Left lobe of liver (tissue), 2 donors: ENCODE results near the gene INHBB. TPM values are rescaled to one million over a fixed set of nuclear protein-coding genes. Genes with fewer than 3 reads are reported as not detected.
A peak's percentile ranks its signal among the peaks of the same experiment; 100 is the strongest.
"Not testable (repeated sequence)": the region's sequence is repeated elsewhere in the genome, so short reads cannot be mapped to it uniquely, and the experiment has no call there.

Source experiments
- ATAC-seq: fragments of 200-7000 bp; cut with Tn5 transposase; one replicate; pipeline ENCODE4 v1.9.1; 2020; ENCODE audit warnings: mild to moderate bottlenecking, moderate library complexity
- DNase-seq: peaks from one replicate; pipeline ENCODE4 v3.0.0-alpha.2; 2020; ENCODE audit warnings: low spot score
- total RNA-seq: library from RNA; stranded (reverse); gene quantifications from one replicate; pipeline ENCODE4 v1.2.1, GENCODE V29; 2021
- donor health status: DM: no; HTN: no; CAD: no; lungs with moderate emphysema.
- donor health status: DM: no; HTN: yes; CAD: no.

The INHBB gene
- total RNA-seq, 1 donor from 2014 or later = 6.3 TPM

DNA sequence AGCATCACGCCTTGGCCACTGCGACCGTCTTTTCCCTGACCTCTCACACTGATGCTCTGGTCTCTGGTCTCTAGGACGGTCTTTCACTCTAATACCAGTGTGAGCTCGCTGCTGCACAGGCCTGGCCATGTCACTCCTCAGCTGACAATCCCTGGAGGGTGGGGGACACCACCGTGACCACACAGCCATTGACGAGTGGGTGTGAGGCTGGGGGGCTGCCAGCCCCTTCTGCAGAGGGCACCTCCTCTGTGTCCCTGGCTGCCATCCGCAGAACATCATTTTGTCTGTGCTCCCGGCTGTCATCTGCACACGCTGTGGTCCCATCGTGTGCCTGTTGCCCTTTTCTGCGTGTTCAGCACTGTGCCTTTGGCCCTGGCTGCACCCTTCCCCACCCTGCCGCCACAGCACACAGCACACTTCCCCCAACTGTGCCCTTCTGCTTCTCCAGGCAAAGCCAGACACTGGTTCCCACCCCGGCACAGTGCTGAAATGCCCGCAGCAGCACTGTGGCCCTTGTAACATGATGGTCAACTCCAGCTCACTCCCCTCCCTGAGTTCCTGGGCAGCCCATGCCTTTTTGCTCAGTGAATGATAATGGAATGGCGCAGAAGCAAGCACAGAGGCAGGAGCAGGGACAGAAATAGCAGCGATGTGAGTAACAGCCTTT is 30.4 kb upstream of the INHBB start:
- no peak for ATAC-seq
- DNase-seq = no peak

DNA sequence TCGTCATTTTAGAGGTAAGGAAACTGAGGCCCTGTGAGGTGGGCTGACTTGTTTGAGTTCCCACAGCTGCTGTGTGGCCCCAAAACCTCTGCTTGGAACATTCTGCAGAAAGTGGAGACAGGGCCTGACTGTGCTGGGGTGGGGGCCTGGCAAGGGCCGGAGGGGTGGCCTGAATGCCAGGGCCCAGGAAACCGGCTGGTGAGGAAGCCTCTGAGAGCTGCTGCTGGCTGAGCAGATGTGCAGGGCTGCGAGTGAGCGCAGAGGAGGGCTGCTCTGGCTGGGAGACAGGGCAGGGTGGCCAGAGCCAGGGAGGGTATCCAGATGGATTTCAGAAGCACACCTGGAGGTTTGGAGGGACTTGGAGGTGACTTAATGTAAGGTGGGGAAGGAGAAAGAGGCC is 29.9 kb upstream of the INHBB start:
- no peak for ATAC-seq
- no peak for DNase-seq

DNA sequence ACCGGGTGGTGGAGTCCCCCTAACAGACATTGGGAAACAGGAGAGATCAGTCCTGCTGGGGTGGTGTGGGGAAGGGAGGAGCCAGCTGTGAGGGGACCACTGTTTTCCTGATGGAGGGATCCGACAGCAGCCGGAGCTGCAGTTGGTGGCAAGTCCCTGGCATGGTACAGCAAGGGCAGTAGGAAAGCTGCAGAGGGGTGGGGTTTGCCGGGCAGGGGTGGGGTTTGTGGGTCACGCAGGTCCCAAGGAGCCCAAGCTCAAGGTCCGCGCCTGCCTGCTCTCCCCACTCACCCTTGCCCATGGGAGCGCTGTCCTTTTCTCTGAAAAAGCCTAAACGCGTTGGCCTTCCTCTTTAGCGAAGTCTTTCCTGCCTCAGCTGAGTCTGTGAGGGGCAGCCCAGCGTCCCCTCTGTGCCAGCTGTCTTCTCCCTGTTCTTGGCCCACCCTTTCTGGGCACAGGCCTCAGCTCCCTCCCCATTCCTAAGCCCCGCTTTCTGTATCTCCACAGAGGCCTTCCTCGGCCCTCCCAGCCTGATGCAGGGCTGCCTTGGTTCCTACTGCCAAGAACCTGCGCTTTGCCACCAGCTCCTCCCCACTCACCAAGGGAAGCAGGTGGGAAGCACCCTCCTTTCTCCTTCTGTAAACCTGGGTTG is 29.3 kb upstream of the INHBB start:
- no peak for DNase-seq

DNA sequence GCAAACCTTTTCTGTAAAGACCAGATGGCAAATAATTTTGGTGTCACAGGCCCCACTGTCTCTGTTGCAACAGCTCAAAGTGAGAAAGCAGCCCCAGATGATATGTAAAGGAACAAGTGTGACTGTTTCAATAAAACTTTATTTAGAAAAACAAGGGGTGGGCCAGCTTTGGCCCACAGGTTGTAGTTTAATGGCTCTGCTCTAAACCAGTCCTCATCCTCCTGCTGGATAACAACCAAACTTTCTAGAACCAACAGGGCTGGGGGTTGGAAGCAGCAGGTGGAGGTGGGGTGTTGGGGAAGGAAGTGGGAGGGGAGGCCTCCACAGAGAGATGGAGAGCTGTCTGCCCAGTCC is 28.8 kb upstream of the INHBB start:
- DNase-seq (no peak), ATAC-seq (no peak)

More for the DNA sequence above, 29.3 kb upstream of the INHBB start:
- no peak for ATAC-seq

DNA sequence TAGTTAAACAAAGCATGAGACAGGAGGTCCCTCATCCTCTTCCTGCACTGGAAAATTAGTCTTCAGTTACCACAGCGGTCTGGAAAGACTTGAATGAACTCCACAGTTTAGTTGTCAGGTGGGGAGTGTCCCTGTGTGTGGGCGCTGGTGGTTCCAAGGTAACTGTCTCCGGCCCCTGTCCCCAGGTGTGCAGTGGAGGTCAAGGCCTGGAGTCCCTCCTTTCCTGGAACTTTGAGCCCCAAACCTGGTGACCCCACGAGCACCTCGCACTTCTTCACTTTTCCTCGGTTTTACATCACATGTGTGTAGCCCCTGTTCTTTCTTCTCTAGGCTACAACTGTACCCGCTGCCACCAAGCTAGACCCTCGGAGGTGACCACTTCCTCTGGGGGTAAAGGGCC is 28.0 kb upstream of the INHBB start:
- ATAC-seq = no peak
- no peak for DNase-seq

GRCh38 chr2:120318626-120319025 is 27.3 kb upstream of the INHBB start:
- DNase-seq (no peak), ATAC-seq (no peak)

- no peak for ATAC-seq
- DNase-seq = no peak
These were observed 26.8 kb upstream of the INHBB start for GRCh38 chr2:120319123-120319522.

DNA sequence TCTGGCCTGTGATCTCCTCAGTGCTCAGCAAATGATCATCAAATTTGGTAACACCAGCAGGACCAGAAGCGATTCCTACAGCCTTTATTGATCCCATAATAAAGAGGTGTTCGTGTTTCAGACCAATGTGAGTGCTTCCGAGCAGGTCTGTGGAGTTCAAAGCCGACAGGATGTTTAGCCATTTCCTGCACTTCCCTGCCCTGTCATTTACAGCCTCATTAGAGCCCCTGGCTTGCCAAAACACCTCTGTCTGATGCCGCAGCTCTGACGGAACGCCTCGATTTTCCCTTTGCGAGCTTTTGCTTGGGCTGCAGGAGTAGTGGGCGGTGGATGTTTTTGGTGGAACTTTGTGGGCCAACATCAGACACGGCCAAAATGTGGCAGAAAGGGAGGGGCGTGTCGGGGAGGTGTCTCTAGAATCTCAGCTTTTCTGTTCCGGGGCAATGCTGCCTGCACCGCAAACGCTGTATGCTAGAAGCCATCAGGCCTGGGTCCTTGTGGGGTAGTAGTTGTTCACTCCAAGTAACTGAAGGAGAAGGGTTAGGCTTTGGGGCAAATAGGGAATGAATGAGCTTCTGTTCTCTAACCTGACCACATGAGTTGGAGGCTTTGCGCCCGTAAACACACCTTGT is 26.1 kb upstream of the INHBB start:
- ATAC-seq (no peak), DNase-seq (no peak)

- DNase-seq (no peak), ATAC-seq (no peak)
These were observed 25.6 kb upstream of the INHBB start for GRCh38 chr2:120320318-120320851.

DNA sequence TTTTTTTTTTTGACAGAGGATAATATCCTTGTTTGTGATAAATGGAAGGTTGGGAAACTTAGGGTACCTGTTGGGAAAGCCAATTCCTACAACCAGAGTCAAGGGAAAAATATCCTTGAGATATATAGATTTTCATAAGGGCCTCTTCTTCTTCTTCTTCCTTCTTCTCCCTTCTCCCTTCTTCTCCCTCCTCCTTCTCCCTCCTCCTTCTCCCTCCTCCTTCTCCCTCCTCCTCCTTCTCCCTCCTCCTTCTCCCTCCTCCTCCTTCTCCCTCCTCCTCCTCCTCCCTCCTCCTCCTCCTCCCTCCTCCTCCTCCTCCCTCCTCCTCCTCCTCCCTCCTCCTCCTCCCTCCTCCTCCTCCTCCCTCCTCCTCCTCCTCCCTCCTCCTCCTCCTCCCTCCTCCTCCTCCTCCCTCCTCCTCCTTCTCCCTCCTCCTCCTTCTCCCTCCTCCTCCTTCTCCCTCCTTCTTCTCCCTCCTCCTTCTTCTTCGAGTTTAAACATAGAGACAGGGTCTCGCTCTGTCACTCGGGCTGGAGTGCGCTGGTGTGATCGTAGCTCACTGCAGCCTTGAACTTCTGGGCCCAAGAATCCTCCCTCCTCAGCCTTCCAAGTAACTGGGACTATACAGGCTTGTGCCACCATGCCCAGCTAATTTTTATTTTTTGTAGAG is 24.9 kb upstream of the INHBB start:
- not testable (repeated sequence) for DNase-seq, ATAC-seq

DNA sequence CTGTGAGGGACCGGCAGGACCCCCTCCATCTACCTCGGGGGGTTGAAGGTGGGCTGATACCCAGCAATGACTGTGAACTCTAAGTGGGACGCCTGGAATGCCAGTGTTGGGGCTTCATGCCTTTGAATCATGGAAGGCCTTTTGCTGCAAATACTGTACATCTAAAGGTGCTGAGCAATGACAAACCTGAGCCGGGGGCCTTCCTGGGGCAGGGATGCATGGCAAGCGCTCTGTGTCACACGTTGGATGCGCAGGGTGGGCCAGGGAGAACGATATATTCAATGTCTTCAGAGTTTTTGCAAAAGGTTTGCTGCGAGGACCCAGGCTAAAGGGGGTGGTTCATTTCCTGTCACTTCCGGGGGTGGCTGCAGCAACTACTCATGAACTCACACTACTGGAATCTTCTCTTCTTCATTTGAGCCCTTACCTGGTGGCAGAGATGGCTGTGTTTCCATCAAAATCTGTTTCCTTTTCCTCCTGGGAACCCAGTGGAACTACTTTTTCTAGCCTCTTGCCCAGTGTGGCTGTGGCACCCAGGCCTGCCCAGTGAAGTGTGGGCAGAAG is 24.1 kb upstream of the INHBB start:
- no peak for DNase-seq
- ATAC-seq = no peak

DNA sequence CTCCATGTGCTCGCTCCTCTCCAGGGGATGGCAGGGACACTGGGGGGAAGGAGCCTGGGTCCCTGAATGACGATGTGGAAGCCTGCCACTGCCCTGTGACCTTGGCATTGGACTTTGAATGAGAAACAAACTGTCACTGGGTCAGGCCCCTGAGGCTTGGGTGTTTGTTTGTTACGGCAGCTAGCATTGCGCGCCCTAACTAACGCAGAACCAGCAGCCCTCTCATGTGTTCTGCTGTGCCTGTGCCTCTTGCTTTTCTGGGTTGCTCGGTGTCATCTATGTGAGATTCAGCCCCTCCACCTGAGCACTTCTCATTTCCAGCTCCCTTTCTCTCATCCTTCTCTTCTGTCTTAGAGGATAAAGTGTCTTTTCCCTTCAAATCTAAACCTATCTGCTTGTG is 23.6 kb upstream of the INHBB start:
- no peak for ATAC-seq
- no peak for DNase-seq

DNA sequence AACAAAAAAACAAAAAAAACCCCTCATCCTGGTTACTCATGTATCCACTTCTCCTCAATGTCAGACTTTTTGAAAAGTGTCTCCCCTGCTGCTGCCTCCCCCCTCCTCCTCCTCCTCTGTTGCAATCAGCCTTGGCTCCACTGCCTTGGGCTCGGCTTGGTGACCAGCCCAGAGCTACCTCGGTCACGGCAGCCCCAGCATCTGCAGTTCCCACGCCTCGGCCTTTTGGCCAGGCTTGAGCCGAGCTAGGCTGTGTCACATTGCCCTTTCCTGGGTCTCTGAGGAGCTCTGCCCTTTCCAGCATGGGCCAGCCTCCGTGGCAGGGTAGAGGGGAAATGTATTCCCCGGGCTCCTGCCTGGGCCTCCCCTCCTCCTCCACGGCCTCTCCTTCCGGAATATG is 22.7 kb upstream of the INHBB start:
- DNase-seq (peak; percentile 84), ATAC-seq (peak; percentile 95)

- ATAC-seq (peak; percentile 54), DNase-seq (no peak)
These were observed 22.0 kb upstream of the INHBB start for GRCh38 chr2:120323807-120324399.

DNA sequence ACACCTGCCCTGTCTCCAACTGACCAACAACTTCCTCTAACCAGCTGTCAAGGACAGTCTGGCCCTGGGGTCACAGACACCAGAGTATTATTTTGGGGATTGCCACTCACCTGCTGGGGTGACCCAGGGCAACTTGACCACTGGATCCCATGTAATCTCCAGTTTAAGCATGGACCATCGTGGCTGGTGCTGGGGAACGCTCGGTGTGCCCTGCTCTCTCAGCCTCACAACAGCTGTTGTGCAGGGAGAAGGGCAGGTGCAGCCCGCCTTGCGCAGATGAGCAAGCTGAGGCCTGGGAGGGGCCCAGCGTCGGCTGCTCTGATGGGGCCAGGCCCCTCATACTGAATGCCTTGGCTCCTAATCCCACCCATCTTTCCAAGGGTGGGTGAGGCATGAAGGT is 21.0 kb upstream of the INHBB start:
- DNase-seq (no peak), ATAC-seq (no peak)

DNA sequence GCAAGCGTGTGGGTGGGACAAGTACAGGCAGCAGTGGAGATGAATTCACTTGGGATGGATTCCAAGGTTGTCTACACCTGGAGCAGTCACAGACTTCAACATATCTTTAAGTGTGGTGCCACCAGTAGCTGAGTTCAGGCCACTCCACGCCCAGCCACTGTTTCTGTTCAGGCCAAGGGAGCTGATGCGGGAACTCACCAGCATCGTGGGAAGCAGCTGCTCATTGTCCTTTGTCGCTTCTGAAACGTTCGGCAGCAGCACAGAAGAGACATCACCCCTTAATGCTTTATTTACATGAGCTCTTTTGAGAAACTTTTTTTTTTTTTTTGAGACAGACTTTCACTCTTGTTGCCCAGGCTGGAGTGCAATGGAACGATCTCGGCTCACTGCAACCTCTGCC is 19.9 kb upstream of the INHBB start:
- ATAC-seq (no peak), DNase-seq (no peak)

GRCh38 chr2:120330946-120331822 is 14.8 kb upstream of the INHBB start:
- no peak for ATAC-seq
- no peak for DNase-seq

DNA sequence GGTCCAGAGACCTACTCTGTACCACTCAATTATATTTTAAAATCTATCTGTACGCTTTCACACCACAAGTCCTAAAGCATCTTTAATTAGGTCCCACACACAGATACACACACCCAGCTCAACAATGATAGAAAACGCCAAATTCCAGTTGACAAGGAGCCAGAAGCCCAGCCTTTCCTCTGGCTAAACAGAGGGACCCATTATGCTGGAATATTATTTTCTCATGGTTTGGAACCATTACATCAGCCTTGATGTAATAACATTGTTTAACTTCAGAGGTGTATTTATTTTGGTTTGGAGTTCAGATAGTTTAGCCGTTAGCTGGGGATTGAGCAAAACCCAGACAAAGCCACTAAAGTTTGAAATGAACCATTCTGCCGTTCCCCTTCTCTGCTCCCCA is 14.0 kb upstream of the INHBB start:
- peak; percentile 19 for ATAC-seq
- DNase-seq = no peak

- ATAC-seq (no peak), DNase-seq (no peak)
These were observed 13.6 kb upstream of the INHBB start for GRCh38 chr2:120332384-120332783.

DNA sequence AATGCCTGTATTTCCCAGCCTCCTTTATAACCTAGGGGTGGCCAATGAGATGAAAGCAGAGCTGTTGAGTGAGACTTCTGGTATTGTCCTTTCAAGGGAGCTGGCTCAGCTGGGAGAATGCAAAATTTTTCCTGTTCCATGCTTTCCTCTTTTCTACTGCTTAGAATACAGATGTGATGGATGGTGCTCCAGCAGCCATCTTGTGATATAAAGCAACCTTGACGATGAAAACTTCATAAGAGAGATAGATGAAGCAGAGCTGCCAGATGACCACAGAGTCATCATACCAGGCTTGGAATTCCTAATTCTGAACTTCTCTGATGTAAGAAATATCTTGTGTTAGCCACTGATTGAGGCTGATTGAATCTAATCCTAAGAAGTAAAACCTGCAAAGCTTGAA is 11.9 kb upstream of the INHBB start:
- no peak for DNase-seq
- no peak for ATAC-seq
